Progenitor cell of endocrine pancreas (in vitro differentiated cells): ENCODE results near the gene LBR. TPM values are rescaled to one million over a fixed set of nuclear protein-coding genes. Genes with fewer than 3 reads are reported as not detected.

Experiments
- DNase-seq: peaks from one replicate; pipeline ENCODE4 v3.0.0; 2021; ENCODE audit warnings: low spot score; ENCODE audit not compliant: unreplicated experiment
- H3K27ac Mint-ChIP-seq: 2 replicates; pipeline ENCODE4 v1.8.0; 2021; ENCODE audit warnings: mild to moderate bottlenecking, moderate library complexity, mixed read lengths
- H3K27me3 Mint-ChIP-seq: 2 replicates; pipeline ENCODE4 v1.8.0; 2021; ENCODE audit warnings: mixed read lengths
- H3K36me3 Mint-ChIP-seq: 2 replicates; pipeline ENCODE4 v1.8.0; 2022; ENCODE audit warnings: mixed read lengths; ENCODE audit not compliant: insufficient read depth
- H3K4me1 Mint-ChIP-seq: 2 replicates; pipeline ENCODE4 v1.8.0; 2021; ENCODE audit warnings: low read depth, mixed read lengths
- H3K4me3 Mint-ChIP-seq: 2 replicates; pipeline ENCODE4 v1.8.0; 2021; ENCODE audit warnings: low read depth, mild to moderate bottlenecking, moderate library complexity, mixed read lengths
- H3K9me3 Mint-ChIP-seq: 2 replicates; pipeline ENCODE4 v1.8.0; 2021; ENCODE audit warnings: low read depth, mixed read lengths
- CTCF ChIP-seq: fragments of 200-600 bp; sonication (generic); IDR thresholded peaks from one replicate; pipeline ENCODE4 v1.5.0; 2021; ENCODE audit warnings: antibody characterized with exemption, mild to moderate bottlenecking; ENCODE audit not compliant: unreplicated experiment
- total RNA-seq: library from RNA; stranded (reverse); gene quantifications from 2 replicates; pipeline ENCODE4 v1.2.1, GENCODE V29; 2021

Gene LBR
- total RNA-seq, 1 donor from 2014 or later, result 116 TPM

GRCh38 chr1:225408249-225408648 is 19.6 kb downstream of the LBR start:
- DNase-seq, result no peak
- Mint-ChIP-seq H3K27ac (peak overlapping the region; percentile 67), H3K4me3 (peak overlapping the region; percentile 14), H3K27me3 (no peaks in the 10 kb centered on the region), H3K4me1 (peaks cover 35% of the 10 kb centered on the region), H3K36me3 (peaks cover 45% of the 10 kb centered on the region), H3K9me3 (no peaks in the 10 kb centered on the region)
- TF ChIP-seq CTCF, result no peak

- Mint-ChIP-seq H3K36me3 (peaks cover 48% of the 10 kb centered on the region), H3K9me3 (no peaks in the 10 kb centered on the region), H3K27ac (no peak overlapping the region), H3K27me3 (no peaks in the 10 kb centered on the region), H3K4me1 (peaks cover 30% of the 10 kb centered on the region), H3K4me3 (no peak overlapping the region)
- no peak for DNase-seq
- TF ChIP-seq CTCF, result no peak
Observed at GRCh38 chr1:225407755-225408154, 20.1 kb downstream of the LBR start.

GRCh38 chr1:225406976-225407725 is 20.7 kb downstream of the LBR start:
- H3K27ac Mint-ChIP-seq, result peak overlapping the region; percentile 45
- H3K36me3 Mint-ChIP-seq, result peaks cover 46% of the 10 kb centered on the region
- H3K4me3 Mint-ChIP-seq, result no peak overlapping the region

GRCh38 chr1:225400968-225401367 is 26.9 kb downstream of the LBR start:
- Mint-ChIP-seq H3K9me3 (no peaks in the 10 kb centered on the region), H3K27me3 (no peaks in the 10 kb centered on the region), H3K4me1 (no peaks in the 10 kb centered on the region), H3K27ac (no peak overlapping the region), H3K4me3 (no peak overlapping the region), H3K36me3 (peaks cover 45% of the 10 kb centered on the region)
- no peak for DNase-seq
- no peak for TF ChIP-seq CTCF

More at GRCh38 chr1:225406976-225407725, 20.7 kb downstream of the LBR start:
- Mint-ChIP-seq H3K4me1 (peaks cover 24% of the 10 kb centered on the region), H3K9me3 (no peaks in the 10 kb centered on the region), H3K27me3 (no peaks in the 10 kb centered on the region)
- DNase-seq, result no peak
- TF ChIP-seq CTCF, result no peak

- TF ChIP-seq CTCF, result no peak
- H3K4me3 Mint-ChIP-seq, result no peak overlapping the region
- H3K27me3 Mint-ChIP-seq, result no peaks in the 10 kb centered on the region
- no peak for DNase-seq
- H3K4me1 Mint-ChIP-seq, result no peaks in the 10 kb centered on the region
- H3K27ac Mint-ChIP-seq, result no peak overlapping the region
- peaks cover 33% of the 10 kb centered on the region for H3K36me3 Mint-ChIP-seq
- no peaks in the 10 kb centered on the region for H3K9me3 Mint-ChIP-seq
Observed at GRCh38 chr1:225396357-225396756, 31.5 kb downstream of the LBR start.
